ENCODE data around the gene PRDX1. TPM values are rescaled to one million over a fixed set of nuclear protein-coding genes. Genes with fewer than 3 reads are reported as not detected.

The PRDX1 gene
- total and polyA plus RNA-seq, 2 of the 13 experiments (the other 11 are each of a cell fraction or from before 2014, with no cell fraction given) = 761 to 1,898 TPM

DNA sequence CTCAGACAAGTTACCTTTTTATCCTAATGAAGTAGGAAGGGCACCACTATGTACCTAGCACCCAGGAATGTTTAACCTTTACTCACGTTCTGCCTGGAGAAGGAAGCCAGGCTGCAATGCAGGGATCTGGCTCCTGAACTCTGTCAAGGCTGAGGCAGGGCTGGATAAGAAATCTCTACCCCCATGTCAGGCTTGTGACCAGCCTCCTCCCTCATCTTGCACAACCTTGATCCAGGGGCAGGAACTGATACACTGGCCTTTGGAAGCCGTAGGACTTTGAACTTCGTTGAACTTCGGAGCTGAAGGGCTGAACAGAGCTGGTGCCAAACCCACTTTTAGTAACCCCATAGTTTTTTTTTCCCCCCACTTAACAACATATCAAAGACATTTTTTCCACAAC lies 20.9 kb upstream of the PRDX1 start (continued):
- 0 out of 2 replicates have a peak, but pooled peaks have one; percentile 29 for TF ChIP-seq ZBTB21 (CRISPR knock-in tag; IDR thresholded peaks at IDR 0.05)
- peak; percentile 69 for TF ChIP-seq PITX1 (CRISPR knock-in tag; IDR thresholded peaks at IDR 0.05)
- TF ChIP-seq, protein P1, sequence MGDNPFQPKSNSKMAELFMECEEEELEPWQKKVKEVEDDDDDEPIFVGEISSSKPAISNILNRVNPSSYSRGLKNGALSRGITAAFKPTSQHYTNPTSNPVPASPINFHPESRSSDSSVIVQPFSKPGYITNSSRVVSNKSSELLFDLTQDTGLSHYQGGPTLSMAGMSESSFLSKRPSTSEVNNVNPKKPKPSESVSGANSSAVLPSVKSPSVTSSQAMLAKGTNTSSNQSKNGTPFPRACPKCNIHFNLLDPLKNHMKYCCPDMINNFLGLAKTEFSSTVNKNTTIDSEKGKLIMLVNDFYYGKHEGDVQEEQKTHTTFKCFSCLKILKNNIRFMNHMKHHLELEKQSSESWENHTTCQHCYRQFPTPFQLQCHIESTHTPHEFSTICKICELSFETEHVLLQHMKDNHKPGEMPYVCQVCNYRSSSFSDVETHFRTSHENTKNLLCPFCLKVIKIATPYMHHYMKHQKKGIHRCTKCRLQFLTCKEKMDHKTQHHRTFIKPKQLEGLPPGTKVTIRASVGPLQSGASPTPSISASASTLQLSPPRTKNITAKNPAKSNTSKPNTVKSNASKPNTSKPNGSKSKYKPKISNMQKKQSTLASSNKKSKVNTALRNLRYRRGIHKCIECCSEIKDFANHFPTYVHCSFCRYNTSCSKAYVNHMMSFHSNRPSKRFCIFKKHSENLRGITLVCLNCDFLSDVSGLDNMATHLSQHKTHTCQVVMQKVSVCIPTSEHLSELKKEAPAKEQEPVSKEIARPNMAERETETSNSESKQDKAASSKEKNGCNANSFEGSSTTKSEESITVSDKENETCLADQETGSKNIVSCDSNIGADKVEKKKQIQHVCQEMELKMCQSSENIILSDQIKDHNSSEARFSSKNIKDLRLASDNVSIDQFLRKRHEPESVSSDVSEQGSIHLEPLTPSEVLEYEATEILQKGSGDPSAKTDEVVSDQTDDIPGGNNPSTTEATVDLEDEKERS (CRISPR knock-in tag; IDR thresholded peaks at IDR 0.05) = peak; percentile 57; the same call in 1 of the 2 replicates
- TF ChIP-seq CEBPB (IDR thresholded peaks at IDR 0.05; ENCODE audit: borderline replicate concordance, low read depth, low read length) = peak; percentile 97
- peak; percentile 71; the same call in 1 of the 2 replicates for TF ChIP-seq ZNF614 (CRISPR knock-in tag; IDR thresholded peaks at IDR 0.05; ENCODE audit: borderline replicate concordance)
- TF ChIP-seq ZNF460 (CRISPR knock-in tag; IDR thresholded peaks at IDR 0.05; ENCODE audit: borderline replicate concordance) = no peak
- TF ChIP-seq ZFP90 (CRISPR knock-in tag; IDR thresholded peaks at IDR 0.05; ENCODE audit: borderline replicate concordance) = no peak
- peak; percentile 99 for TF ChIP-seq HNF4A (CRISPR knock-in tag; IDR thresholded peaks at IDR 0.05)
- no peak for TF ChIP-seq MAFG (CRISPR knock-in tag; IDR thresholded peaks at IDR 0.05)
- TF ChIP-seq, protein P2, sequence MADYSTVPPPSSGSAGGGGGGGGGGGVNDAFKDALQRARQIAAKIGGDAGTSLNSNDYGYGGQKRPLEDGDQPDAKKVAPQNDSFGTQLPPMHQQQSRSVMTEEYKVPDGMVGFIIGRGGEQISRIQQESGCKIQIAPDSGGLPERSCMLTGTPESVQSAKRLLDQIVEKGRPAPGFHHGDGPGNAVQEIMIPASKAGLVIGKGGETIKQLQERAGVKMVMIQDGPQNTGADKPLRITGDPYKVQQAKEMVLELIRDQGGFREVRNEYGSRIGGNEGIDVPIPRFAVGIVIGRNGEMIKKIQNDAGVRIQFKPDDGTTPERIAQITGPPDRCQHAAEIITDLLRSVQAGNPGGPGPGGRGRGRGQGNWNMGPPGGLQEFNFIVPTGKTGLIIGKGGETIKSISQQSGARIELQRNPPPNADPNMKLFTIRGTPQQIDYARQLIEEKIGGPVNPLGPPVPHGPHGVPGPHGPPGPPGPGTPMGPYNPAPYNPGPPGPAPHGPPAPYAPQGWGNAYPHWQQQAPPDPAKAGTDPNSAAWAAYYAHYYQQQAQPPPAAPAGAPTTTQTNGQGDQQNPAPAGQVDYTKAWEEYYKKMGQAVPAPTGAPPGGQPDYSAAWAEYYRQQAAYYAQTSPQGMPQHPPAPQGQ (CRISPR knock-in tag; IDR thresholded peaks at IDR 0.05; ENCODE audit: borderline replicate concordance) = no peak
- TF ChIP-seq, protein P3, sequence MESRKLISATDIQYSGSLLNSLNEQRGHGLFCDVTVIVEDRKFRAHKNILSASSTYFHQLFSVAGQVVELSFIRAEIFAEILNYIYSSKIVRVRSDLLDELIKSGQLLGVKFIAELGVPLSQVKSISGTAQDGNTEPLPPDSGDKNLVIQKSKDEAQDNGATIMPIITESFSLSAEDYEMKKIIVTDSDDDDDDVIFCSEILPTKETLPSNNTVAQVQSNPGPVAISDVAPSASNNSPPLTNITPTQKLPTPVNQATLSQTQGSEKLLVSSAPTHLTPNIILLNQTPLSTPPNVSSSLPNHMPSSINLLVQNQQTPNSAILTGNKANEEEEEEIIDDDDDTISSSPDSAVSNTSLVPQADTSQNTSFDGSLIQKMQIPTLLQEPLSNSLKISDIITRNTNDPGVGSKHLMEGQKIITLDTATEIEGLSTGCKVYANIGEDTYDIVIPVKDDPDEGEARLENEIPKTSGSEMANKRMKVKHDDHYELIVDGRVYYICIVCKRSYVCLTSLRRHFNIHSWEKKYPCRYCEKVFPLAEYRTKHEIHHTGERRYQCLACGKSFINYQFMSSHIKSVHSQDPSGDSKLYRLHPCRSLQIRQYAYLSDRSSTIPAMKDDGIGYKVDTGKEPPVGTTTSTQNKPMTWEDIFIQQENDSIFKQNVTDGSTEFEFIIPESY (CRISPR knock-in tag; IDR thresholded peaks at IDR 0.05) = peak; percentile 37; the same call in 1 of the 2 replicates
- peak; percentile 85; the same call in 1 of the 2 replicates for TF ChIP-seq ZNF264 (CRISPR knock-in tag; IDR thresholded peaks at IDR 0.05)
- TF ChIP-seq CBFB (CRISPR knock-in tag; IDR thresholded peaks at IDR 0.05) = no peak
- TF ChIP-seq MXI1 (IDR thresholded peaks at IDR 0.05; ENCODE audit: borderline replicate concordance, low read depth, low read length) = peak; percentile 69; the same call in 2 of the 3 replicates
- no peak for TF ChIP-seq IKZF4 (CRISPR knock-in tag; IDR thresholded peaks at IDR 0.05; ENCODE audit: borderline replicate concordance, low read depth, not compliant biosample characterization)
- no peak for TF ChIP-seq SSRP1 (CRISPR knock-in tag; IDR thresholded peaks at IDR 0.05)
- TF ChIP-seq, protein P4, sequence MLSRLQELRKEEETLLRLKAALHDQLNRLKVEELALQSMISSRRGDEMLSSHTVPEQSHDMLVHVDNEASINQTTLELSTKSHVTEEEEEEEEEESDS (CRISPR knock-in tag; IDR thresholded peaks at IDR 0.05; ENCODE audit: borderline replicate concordance) = no peak
- TF ChIP-seq RBFOX2 (IDR thresholded peaks at IDR 0.05; ENCODE audit: low read depth, low read length) = no peak
- no peak for TF ChIP-seq MZF1 (CRISPR knock-in tag; IDR thresholded peaks at IDR 0.05; ENCODE audit: borderline replicate concordance)
- no peak for TF ChIP-seq TCF12 (IDR thresholded peaks at IDR 0.05)
- TF ChIP-seq TCF12 (CRISPR knock-in tag; IDR thresholded peaks at IDR 0.05) = no peak
- 0 out of 2 replicates have a peak, but pooled peaks have one; percentile 39 for TF ChIP-seq ZFP1 (CRISPR knock-in tag; IDR thresholded peaks at IDR 0.05)
- TF ChIP-seq ZNF615 (CRISPR knock-in tag; IDR thresholded peaks at IDR 0.05; ENCODE audit: borderline replicate concordance) = no peak
- no peak for TF ChIP-seq ZNF776 (CRISPR knock-in tag; IDR thresholded peaks at IDR 0.05)

Data from HepG2 (cell line).